Stimulated activated CD4-positive, alpha-beta T cell treated with anti-CD3 and anti-CD28 coated beads, TNF-alpha, amount 100 ng/mL, for 48 hours (primary cell): ENCODE measurements around the gene PDXDC1.
"Not testable (repeated sequence)": the region's sequence is repeated elsewhere in the genome, so short reads cannot be mapped to it uniquely, and the experiment has no call there.

Experiments
- DNase-seq, 3 donors: peaks; one replicate each; pipeline ENCODE4 v3.0.0-alpha.2; 2020; ENCODE audit warnings: low read depth in 3 of 3

The PDXDC1 gene

GRCh38 chr16:15035163-15035729 is 60.4 kb downstream of the PDXDC1 start:
- no peak for DNase-seq

- no peak for DNase-seq
Measured at GRCh38 chr16:15037003-15037402, 62.2 kb downstream of the PDXDC1 start.

GRCh38 chr16:15037745-15038144 is 62.9 kb downstream of the PDXDC1 start:
- DNase-seq: no peak

GRCh38 chr16:15038689-15039088 is 63.9 kb downstream of the PDXDC1 start:
- DNase-seq: no peak

DNA sequence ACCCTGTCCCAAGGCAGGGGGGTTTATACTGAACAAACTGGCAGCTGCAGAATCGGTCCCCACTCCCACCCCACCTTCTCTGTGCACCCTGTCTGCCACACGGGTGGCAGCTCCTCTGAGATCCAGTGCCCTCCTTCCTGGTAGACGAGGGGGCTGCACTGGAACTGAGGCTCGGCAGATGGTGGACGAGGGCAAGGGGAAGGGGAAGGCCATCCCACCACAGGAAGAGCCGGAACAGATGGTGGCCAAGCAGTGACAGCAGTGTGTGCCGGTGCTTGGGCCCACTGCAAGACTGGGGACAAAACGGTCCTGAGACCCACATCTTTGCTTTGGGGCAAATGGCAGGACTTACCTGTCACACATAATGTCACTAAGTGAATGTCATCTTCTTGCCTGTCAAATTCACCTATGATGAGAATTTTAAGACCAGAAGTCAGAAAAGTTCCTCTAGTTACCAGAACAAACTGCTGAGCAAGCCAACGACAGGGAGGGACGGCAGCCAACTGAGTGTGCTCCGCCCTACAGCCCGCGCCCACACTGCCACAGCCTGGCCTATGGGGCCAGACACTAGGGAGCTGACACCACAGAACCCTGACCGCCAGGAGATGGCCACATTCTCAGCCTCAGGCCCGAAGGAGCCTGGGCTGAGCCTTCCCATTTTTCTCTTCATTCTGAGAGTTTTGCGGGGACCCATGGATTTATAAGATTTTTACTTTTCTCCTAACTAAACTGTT is 66.6 kb downstream of the PDXDC1 start:
- no peak for DNase-seq

DNA sequence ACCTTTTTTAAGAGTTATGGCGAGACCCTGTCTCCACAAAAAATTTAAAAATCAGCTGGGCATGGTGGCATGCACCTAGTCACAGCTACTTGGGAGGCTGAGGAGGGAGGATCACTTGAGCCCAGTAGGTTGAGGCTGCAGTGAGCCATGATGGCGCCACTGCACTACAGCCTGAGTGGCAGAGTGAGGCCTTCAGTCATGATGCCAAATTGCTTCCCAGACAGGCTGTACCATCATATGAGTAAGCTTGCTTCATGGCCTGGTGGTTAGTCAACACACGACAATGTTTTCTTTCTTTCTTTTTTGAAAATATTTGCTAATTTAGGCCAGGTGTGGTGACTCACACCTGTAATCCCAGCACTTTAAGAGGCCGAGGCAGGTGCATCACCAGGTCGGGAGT is 68.5 kb downstream of the PDXDC1 start:
- no peak for DNase-seq

- DNase-seq: no peak
Measured at GRCh38 chr16:15044286-15044685, 69.5 kb downstream of the PDXDC1 start.

GRCh38 chr16:15045270-15045669 is 70.4 kb downstream of the PDXDC1 start:
- not testable (repeated sequence) for DNase-seq

GRCh38 chr16:15046692-15047376 is 72.0 kb downstream of the PDXDC1 start:
- no peak for DNase-seq

DNA sequence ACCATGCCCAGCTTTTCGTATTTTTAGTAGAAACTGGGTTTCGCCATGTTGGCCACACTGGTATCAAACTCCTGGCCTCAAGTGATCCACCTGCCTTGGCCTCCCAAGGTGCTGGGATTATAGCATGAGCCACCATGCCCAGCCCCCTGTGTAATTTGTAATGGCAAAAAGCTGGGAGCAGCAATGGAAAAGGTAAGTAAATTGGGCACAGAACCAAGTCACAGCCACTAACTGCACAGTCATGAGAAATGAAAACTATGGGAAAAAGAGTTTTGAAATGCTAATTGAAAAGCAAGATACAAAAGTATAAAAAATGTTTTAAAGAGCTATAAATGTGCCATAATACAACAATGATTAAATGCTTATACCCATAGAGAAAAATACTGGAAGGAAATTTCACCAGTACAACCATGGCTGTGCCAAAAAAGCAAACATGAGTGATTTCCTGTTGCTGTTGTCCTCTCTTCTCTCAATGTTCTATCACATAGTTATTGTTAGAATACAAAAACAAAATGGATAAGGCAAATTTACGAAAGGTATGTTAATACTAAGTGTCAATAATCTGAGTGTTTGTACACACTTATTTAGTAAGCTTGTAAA is 74.9 kb downstream of the PDXDC1 start:
- no peak for DNase-seq

GRCh38 chr16:15050440-15050839 is 75.6 kb downstream of the PDXDC1 start:
- DNase-seq: not testable (repeated sequence)

DNA sequence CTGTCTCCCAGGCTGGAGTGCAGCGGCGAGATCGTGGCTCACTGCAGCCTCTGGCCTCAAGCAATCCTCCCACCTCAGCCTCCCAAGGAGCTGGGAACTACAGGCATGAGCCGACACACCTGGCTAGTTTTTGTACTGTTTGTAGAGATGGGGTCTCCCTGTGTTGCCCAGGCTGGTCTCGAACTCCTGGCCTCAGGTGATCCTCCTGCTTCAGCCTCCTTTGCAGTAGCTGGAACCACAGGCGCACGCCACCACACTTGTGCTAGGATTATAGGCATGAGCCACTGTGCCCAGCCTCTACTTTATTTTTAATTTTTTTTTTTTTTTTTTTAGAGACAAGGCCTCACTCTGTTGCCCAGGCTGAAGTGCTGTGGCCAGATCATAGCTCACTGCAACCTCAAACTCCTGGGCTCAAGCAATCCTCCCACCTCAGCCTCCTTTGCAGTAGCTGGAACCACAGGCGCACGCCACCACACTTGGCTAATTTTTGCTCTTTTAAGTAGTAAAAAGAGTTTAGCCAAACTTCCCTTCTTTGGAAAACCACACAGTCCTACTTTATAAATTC is 76.6 kb downstream of the PDXDC1 start:
- DNase-seq: no peak

DNA sequence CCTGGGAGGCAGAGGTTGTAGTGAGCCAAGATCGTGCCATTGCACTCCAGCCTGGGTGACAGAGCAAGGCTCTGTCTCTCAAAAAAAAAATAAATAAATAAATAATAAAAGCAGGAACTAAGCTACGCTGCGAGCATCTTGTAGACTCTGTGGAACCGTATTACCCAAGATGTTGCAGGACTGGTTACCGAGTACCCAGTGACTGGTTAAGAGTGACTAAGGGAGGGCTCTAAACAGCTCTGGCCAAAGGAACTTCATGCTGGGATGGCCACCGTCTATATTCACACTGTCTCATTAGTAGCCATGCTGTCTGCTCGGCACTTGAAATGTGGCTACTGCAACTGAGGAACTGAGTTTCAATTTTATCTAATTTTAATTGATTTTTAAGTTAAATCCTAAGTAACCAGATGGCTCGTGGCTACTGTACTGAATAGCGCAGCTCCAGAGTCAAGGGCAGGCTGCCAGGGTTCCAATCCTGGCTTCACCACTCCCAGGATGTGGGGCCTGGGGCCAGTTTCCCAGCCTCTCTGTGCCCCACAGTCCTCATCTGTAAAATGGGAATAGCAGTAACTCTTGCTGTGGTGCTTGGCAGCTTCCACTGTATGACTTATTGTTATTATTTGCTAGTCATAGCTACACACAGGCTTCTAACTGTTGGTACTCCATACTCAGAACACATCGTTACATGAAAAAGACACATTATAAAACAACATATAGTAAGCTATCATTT is 78.1 kb downstream of the PDXDC1 start:
- no peak for DNase-seq

DNA sequence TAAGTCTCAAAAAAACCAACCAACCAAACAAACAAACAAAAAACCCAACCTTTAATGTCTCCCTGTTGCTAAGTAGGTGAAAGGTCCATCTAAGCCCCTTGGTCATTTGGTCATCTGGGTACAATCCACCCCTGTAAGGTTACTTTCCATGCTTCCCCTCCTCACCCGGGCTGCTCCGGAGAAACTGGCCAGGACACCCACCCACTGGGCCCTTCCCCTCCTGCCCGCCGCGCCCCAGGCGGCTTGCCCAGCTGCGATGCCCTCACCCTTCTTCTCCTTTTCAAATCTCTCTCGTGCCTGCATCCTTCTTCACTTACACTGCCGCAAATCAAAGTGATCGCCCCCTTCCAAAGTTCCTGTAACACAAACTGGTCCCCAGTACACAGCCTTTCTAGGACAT is 79.1 kb downstream of the PDXDC1 start:
- no peak for DNase-seq

GRCh38 chr16:15054357-15055140 is 79.7 kb downstream of the PDXDC1 start:
- no peak for DNase-seq

DNA sequence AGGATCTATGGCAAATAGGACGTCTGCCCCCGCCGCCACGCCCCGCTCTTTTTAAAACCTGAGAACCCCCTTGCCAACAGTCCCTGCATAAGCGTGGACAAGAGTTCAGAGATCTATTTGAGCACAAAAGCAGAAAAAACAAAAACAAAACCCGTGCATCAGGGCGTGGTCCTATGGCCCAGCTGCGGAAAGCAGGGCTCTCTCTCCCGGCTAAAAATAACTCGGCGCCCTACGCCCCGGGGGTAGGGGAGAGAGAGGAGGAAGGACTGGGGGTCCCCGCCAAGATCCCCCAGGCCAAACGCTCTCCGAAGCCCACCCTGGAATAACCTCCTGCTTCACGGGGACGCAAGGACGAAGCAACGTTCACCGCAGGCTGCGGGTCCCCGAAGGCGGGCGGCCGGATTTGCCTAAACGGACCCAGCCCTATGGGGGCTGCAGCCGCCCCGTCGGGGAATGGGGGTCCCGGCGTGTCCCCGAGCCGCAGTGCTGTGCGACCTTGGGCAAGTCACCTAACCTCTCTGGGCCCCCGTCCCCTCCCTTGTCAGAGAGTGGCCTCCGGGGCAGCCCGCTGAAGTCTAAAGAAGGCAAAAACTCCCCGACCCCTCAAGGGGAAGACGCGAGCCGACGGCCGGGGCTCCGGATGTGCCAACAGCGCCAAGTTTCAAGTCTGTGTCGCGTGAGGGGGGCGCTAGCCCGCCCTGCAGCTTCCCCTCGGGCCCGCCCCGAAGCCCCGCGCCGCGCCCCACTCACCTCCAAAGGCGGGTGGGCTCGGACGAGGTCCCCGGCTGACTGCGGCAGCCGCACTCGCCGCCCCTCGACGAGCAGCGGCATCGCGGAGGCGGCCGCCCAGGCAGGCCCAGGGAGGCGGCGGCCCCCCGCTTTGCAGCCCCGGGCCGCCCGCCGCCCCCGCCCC is 80.6 kb downstream of the PDXDC1 start:
- DNase-seq: peak in 2 of 3 donors; percentile 6 to 27

- no peak for DNase-seq
Measured at GRCh38 chr16:15057681-15058417, 83.0 kb downstream of the PDXDC1 start.

GRCh38 chr16:15059324-15059723 is 84.5 kb downstream of the PDXDC1 start:
- no peak for DNase-seq
